K562 (cell line): Measurements from ENCODE around the gene PPP1R10. TPM values are rescaled to one million over a fixed set of nuclear protein-coding genes. Genes with fewer than 3 reads are reported as not detected.

Experiments used
- ATF1 ChIP-seq, 2 experiments: fragments of 450-650 bp in 1 of 2; IDR thresholded peaks; 2 replicates each; pipeline ENCODE4 v1.6.1; 2016; ENCODE audit warnings: missing compliant biosample characterization in 1 of 2, missing genetic modification characterization in 1 of 2
- CBX3 ChIP-seq, 2 experiments: IDR thresholded peaks; 1 replicate in 1 of 2; 2 replicates in 1 of 2; pipeline ENCODE4 v1.6.1; 2012; ENCODE audit warnings: inconsistent platforms in 2 of 2, low read length in 2 of 2, borderline replicate concordance in 1 of 2, control low read depth in 1 of 2
- CHD4 ChIP-seq: fragments of 200-600 bp; sonication (generic); IDR thresholded peaks from 3 replicates; pipeline ENCODE4 v1.6.1; 2012; ENCODE audit warnings: low read depth, mild to moderate bottlenecking, mixed read lengths, low read length, inconsistent platforms; ENCODE audit not compliant: insufficient read depth, insufficient replicate concordance, poor library complexity, severe bottlenecking
- CXXC5 ChIP-seq: fragments of 250-450 bp; sonication (Bioruptor Pico); IDR thresholded peaks from 2 replicates; pipeline ENCODE4 v1.8.0; 2022; ENCODE audit warnings: inconsistent platforms, mild to moderate bottlenecking, moderate library complexity
- NFIC ChIP-seq: fragments of 450-650 bp; IDR thresholded peaks from 2 replicates; pipeline ENCODE4 v1.6.1; 2017; ENCODE audit warnings: mild to moderate bottlenecking, inconsistent platforms
- PCBP1 ChIP-seq: fragments of 200-400 bp; formaldehyde crosslinking; IDR thresholded peaks from 2 replicates; pipeline ENCODE4 v1.6.1; 2018; ENCODE audit warnings: mild to moderate bottlenecking, low read depth, low read length; ENCODE audit not compliant: poor library complexity, severe bottlenecking
- PHF21A ChIP-seq: fragments of 450-650 bp; IDR thresholded peaks from 2 replicates; pipeline ENCODE4 v1.6.1; 2017; ENCODE audit warnings: low read depth, borderline replicate concordance
- SAFB2 ChIP-seq: fragments of 200-400 bp; formaldehyde crosslinking; IDR thresholded peaks from 2 replicates; pipeline ENCODE4 v1.6.1; 2018; ENCODE audit warnings: borderline replicate concordance, low read length, low read depth, moderate library complexity; ENCODE audit not compliant: severe bottlenecking
- ZNF224 ChIP-seq: sonication (generic); formaldehyde crosslinking; IDR thresholded peaks from 2 replicates; pipeline ENCODE4 v1.8.0; 2022; ENCODE audit warnings: mild to moderate bottlenecking, missing genetic modification reagents
- ZNF583 ChIP-seq: fragments of 250-450 bp; sonication (Bioruptor Pico); IDR thresholded peaks from 2 replicates; pipeline ENCODE4 v1.4.0; 2020
- ZNF644 ChIP-seq: fragments of 200-800 bp; sonication (Bioruptor generic); IDR thresholded peaks from 2 replicates; pipeline ENCODE4 v1.6.1; 2016; ENCODE audit warnings: low read depth, missing genetic modification characterization, missing compliant biosample characterization
- ZNF780A ChIP-seq: fragments of 250-450 bp; sonication (Bioruptor Pico); IDR thresholded peaks from 2 replicates; pipeline ENCODE4 v1.5.0; 2021; ENCODE audit warnings: mild to moderate bottlenecking
- ZSCAN29 ChIP-seq: fragments of 450-650 bp; IDR thresholded peaks from 2 replicates; pipeline ENCODE4 v1.6.1; 2017
- polyA plus RNA-seq, 8 experiments: library from polyadenylated mRNA; depleted of rRNA in 4 of 8; stranded (reverse) in 5 of 8; unstranded in 3 of 8; fragments of >200 nt; fragmentation: Nextera tagmentation in 2 of 8; fragmentation: Illumina TruSeq in 1 of 8; extraction: Ambion mirVana in 2 of 8; extraction: Trizol in 1 of 8; gene quantifications; 2 replicates each; pipeline versions ENCODE4 v1.2.1 to v1.2.3, GENCODE V29; 2011 to 2014; ENCODE audit warnings: inconsistent platforms in 1 of 8, missing spikeins in 1 of 8
- total RNA-seq, 7 experiments: library from RNA; depleted of rRNA in 6 of 7; stranded (reverse); fragments of >200 nt in 6 of 7; fragmentation: Illumina TruSeq in 2 of 7; extraction: Trizol in 2 of 7; gene quantifications; 2 replicates each; pipeline versions ENCODE4 v1.2.1 to v1.2.3, GENCODE V29; 2011 to 2021; ENCODE audit warnings: low replicate concordance in 1 of 7
- TF ChIP-seq, protein P1 (sequence below): fragments of 450-650 bp; IDR thresholded peaks from 2 replicates; pipeline ENCODE4 v1.6.1; 2014; ENCODE audit warnings: low read depth, mild to moderate bottlenecking, moderate library complexity, borderline replicate concordance
- TF ChIP-seq, protein P2 (sequence below): IDR thresholded peaks from 3 replicates; pipeline ENCODE4 v1.6.1; 2011; ENCODE audit warnings: borderline replicate concordance, mild to moderate bottlenecking; ENCODE audit not compliant: insufficient read length, insufficient read depth
- TF ChIP-seq, protein P3 (sequence below), 2 experiments: fragments of 200-800 bp in 1 of 2; sonication (Bioruptor generic) in 1 of 2; sonication (generic) in 1 of 2; formaldehyde crosslinking in 1 of 2; IDR thresholded peaks in 1 of 2; conservative IDR thresholded peaks in 1 of 2; 2 replicates each; pipeline versions ENCODE4 v1.5.0 to v1.6.1; 2016 to 2020; ENCODE audit warnings: missing compliant biosample characterization in 1 of 2, missing genetic modification characterization in 1 of 2, missing genetic modification reagents in 1 of 2
- TF ChIP-seq, protein P4 (sequence below): fragments of 450-650 bp; formaldehyde crosslinking; IDR thresholded peaks from 2 replicates; pipeline ENCODE4 v1.4.0; 2020; ENCODE audit warnings: mild to moderate bottlenecking, moderate library complexity
- TF ChIP-seq, protein P5 (sequence below), 3 experiments: fragments of 200-800 bp in 1 of 3; sonication (Bioruptor generic) in 1 of 3; sonication (generic) in 1 of 3; formaldehyde crosslinking in 1 of 3; IDR thresholded peaks; 2 replicates each; pipeline versions ENCODE4 v1.6.1 to v1.8.0; 2016 to 2022; ENCODE audit warnings: mild to moderate bottlenecking in 2 of 3, missing compliant biosample characterization in 2 of 3, missing genetic modification characterization in 2 of 3, missing genetic modification reagents in 1 of 3

The PPP1R10 gene
- total and polyA plus RNA-seq, 9 of the 15 experiments (the other 6 are each of a cell fraction or from before 2014, with no cell fraction given): 14.1 to 65.5 (median 32.6) TPM

DNA sequence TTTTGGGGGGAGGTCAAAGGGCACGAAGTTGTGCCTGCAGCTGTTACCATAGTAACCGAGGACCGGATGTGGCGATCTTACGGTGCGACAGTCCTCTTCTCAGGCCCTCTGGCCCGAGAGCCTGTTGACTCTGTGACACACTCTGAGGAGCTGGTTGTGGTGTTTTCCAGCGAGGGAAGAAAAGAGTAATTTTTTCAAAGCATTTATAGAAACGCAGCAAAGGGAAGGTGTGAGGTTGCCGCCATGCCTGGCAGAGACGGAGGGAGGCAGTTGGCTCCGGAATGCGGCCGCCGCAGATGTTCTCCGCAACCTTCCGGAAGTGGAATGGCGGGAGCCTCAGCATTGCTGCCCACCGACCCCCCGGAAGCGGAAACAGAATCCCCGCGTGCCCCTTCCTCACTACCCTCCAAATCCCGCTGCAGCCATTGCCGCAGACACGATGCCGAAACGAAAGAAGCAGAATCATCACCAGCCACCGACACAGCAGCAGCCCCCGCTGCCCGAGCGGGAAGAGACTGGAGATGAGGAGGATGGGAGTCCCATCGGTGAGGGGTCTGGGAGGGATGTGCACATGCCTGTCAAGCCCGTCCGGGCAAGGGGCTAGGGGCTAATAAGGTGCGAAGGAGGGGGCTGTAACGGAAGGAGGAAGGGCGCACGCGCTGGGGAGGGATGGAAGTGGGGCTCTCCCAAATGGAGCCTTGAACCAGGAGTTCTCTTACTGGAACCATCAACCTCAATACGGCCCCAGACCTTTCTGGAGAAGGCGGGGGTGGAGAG is 59.9 kb downstream of the PPP1R10 start, which contains the start of gene PRR3 (continued):
- TF ChIP-seq ZNF780A (CRISPR knock-in tag) (no peak), ATF1 (CRISPR knock-in tag; IDR thresholded peaks at IDR 0.05) (peak; percentile 78), ATF1 (tag; IDR thresholded peaks at IDR 0.05) (no peak), SAFB2 (no peak), NFIC (peak; percentile 61), ZSCAN29 (peak; percentile 72; the same call in 1 of the 2 replicates), CHD4 (no peak), CXXC5 (CRISPR knock-in tag) (peak; percentile 51), ZNF224 (CRISPR knock-in tag) (peak; percentile 74), PHF21A (no peak), PCBP1 (peak; percentile 12), CBX3 (IDR thresholded peaks at IDR 0.05; ENCODE audit: borderline replicate concordance in 1 of 2, low read length in 2 of 2) (peak in 1 of 2 experiments; percentile 79; a peak in 1 of 3 replicates), ZNF583 (CRISPR knock-in tag) (no peak), ZNF644 (tag) (no peak; the same call in 1 of the 2 replicates)
- TF ChIP-seq, protein P1, sequence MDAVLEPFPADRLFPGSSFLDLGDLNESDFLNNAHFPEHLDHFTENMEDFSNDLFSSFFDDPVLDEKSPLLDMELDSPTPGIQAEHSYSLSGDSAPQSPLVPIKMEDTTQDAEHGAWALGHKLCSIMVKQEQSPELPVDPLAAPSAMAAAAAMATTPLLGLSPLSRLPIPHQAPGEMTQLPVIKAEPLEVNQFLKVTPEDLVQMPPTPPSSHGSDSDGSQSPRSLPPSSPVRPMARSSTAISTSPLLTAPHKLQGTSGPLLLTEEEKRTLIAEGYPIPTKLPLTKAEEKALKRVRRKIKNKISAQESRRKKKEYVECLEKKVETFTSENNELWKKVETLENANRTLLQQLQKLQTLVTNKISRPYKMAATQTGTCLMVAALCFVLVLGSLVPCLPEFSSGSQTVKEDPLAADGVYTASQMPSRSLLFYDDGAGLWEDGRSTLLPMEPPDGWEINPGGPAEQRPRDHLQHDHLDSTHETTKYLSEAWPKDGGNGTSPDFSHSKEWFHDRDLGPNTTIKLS: peak; percentile 79
- TF ChIP-seq, protein P2, sequence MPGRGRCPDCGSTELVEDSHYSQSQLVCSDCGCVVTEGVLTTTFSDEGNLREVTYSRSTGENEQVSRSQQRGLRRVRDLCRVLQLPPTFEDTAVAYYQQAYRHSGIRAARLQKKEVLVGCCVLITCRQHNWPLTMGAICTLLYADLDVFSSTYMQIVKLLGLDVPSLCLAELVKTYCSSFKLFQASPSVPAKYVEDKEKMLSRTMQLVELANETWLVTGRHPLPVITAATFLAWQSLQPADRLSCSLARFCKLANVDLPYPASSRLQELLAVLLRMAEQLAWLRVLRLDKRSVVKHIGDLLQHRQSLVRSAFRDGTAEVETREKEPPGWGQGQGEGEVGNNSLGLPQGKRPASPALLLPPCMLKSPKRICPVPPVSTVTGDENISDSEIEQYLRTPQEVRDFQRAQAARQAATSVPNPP: no peak
- TF ChIP-seq, protein P3, sequence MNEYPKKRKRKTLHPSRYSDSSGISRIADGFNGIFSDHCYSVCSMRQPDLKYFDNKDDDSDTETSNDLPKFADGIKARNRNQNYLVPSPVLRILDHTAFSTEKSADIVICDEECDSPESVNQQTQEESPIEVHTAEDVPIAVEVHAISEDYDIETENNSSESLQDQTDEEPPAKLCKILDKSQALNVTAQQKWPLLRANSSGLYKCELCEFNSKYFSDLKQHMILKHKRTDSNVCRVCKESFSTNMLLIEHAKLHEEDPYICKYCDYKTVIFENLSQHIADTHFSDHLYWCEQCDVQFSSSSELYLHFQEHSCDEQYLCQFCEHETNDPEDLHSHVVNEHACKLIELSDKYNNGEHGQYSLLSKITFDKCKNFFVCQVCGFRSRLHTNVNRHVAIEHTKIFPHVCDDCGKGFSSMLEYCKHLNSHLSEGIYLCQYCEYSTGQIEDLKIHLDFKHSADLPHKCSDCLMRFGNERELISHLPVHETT (CRISPR knock-in tag; conservative IDR thresholded peaks at IDR 0.05 in 1 of 2, IDR thresholded peaks at IDR 0.05 in 1 of 2): peak in 1 of 2 experiments; percentile 83; a peak in 2 of 4 replicates
- TF ChIP-seq, protein P4, sequence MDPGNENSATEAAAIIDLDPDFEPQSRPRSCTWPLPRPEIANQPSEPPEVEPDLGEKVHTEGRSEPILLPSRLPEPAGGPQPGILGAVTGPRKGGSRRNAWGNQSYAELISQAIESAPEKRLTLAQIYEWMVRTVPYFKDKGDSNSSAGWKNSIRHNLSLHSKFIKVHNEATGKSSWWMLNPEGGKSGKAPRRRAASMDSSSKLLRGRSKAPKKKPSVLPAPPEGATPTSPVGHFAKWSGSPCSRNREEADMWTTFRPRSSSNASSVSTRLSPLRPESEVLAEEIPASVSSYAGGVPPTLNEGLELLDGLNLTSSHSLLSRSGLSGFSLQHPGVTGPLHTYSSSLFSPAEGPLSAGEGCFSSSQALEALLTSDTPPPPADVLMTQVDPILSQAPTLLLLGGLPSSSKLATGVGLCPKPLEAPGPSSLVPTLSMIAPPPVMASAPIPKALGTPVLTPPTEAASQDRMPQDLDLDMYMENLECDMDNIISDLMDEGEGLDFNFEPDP (CRISPR knock-in tag): no peak
- TF ChIP-seq, protein P5, sequence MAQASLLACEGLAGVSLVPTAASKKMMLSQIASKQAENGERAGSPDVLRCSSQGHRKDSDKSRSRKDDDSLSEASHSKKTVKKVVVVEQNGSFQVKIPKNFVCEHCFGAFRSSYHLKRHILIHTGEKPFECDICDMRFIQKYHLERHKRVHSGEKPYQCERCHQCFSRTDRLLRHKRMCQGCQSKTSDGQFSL (CRISPR knock-in tag; IDR thresholded peaks at IDR 0.05): no peak
- TF ChIP-seq, protein P5 (tag; IDR thresholded peaks at IDR 0.05): no peak
